Activated T-helper 2 cell treated with anti-CD3 and anti-CD28 coated beads, Interferon-gamma antibody, Interleukin-2, Interleukin-4, amounts not matched to agents 10 μg/mL and 5 μg/mL and 100 μg/mL, durations not matched to agents 14 hours and 24 hours and 36 hours (primary cell): ENCODE results near the gene ABHD14A. TPM values are rescaled to one million over a fixed set of nuclear protein-coding genes. Genes with fewer than 3 reads are reported as not detected.
A peak's percentile ranks its signal among the peaks of the same experiment; 100 is the strongest.

Experiments
- DNase-seq: peaks from one replicate; pipeline ENCODE4 v3.0.0; 2021; ENCODE audit warnings: low spot score
- H3K27ac Mint-ChIP-seq: one replicate; pipeline ENCODE4 v1.8.0; 2021; ENCODE audit warnings: mixed read lengths
- H3K27me3 Mint-ChIP-seq: one replicate; pipeline ENCODE4 v1.8.0; 2021; ENCODE audit warnings: low read depth, mixed read lengths
- H3K36me3 Mint-ChIP-seq: one replicate; pipeline ENCODE4 v1.8.0; 2021; ENCODE audit warnings: low read depth, mixed read lengths
- H3K4me1 Mint-ChIP-seq: one replicate; pipeline ENCODE4 v1.8.0; 2021; ENCODE audit warnings: low read depth, mixed read lengths
- H3K4me3 Mint-ChIP-seq: one replicate; pipeline ENCODE4 v1.8.0; 2021; ENCODE audit warnings: low read depth, mild to moderate bottlenecking, moderate library complexity, mixed read lengths
- H3K9me3 Mint-ChIP-seq: one replicate; pipeline ENCODE4 v1.8.0; 2021; ENCODE audit warnings: mixed read lengths
- intact Hi-C: fragments of 100-400 bp; cut with micrococcal nuclease; formaldehyde crosslinking; loops from one replicate; pipeline ENCODE4 v1.15.1; 2023
- total RNA-seq: library from RNA; stranded (reverse); gene quantifications from 2 replicates; pipeline ENCODE4 v1.2.3, GENCODE V29; 2022

The ABHD14A gene
- total RNA-seq, 1 donor from 2014 or later: 13.5 TPM

- H3K27me3 Mint-ChIP-seq: no peaks in the 10 kb centered on the region
- peaks cover 19% of the 10 kb centered on the region for H3K4me1 Mint-ChIP-seq
- no peak for DNase-seq
- intact Hi-C loops: loop anchor here (2.0 to 5.0 kb wide), 3 partner anchors 51 to 1376 kb away; partner anchors contain the start of genes C3orf18, HEMK1, POC1A and RPL29
- H3K27ac Mint-ChIP-seq: peak overlapping the region; percentile 67
- peaks cover 20% of the 10 kb centered on the region for H3K36me3 Mint-ChIP-seq
- H3K4me3 Mint-ChIP-seq: no peak overlapping the region
- no peaks in the 10 kb centered on the region for H3K9me3 Mint-ChIP-seq
Observed at GRCh38 chr3:51943451-51944391, 31.1 kb upstream of the ABHD14A start.

- H3K9me3 Mint-ChIP-seq: no peaks in the 10 kb centered on the region
- no peak overlapping the region for H3K4me3 Mint-ChIP-seq
- no peaks in the 10 kb centered on the region for H3K27me3 Mint-ChIP-seq
- intact Hi-C loops: loop anchor here (5.0 kb wide), 2 partner anchors 208 to 1377 kb away; partner anchors contain the start of genes C3orf18, HEMK1 and POC1A
- H3K4me1 Mint-ChIP-seq: peaks cover 14% of the 10 kb centered on the region
- no peak for DNase-seq
- peaks cover 15% of the 10 kb centered on the region for H3K36me3 Mint-ChIP-seq
- no peak overlapping the region for H3K27ac Mint-ChIP-seq
Observed at GRCh38 chr3:51944451-51945021, 30.3 kb upstream of the ABHD14A start.

- intact Hi-C loops: no loop called here
- H3K27me3 Mint-ChIP-seq: no peaks in the 10 kb centered on the region
- H3K27ac Mint-ChIP-seq: no peak overlapping the region
- peaks cover 14% of the 10 kb centered on the region for H3K4me1 Mint-ChIP-seq
- H3K4me3 Mint-ChIP-seq: no peak overlapping the region
- no peaks in the 10 kb centered on the region for H3K9me3 Mint-ChIP-seq
- peaks cover 10% of the 10 kb centered on the region for H3K36me3 Mint-ChIP-seq
- DNase-seq: no peak
Observed at GRCh38 chr3:51945031-51945840, 29.6 kb upstream of the ABHD14A start.

GRCh38 chr3:51945926-51946705 is 28.7 kb upstream of the ABHD14A start:
- Mint-ChIP-seq H3K9me3 (no peaks in the 10 kb centered on the region), H3K36me3 (peaks cover 1% of the 10 kb centered on the region), H3K4me3 (no peak overlapping the region), H3K4me1 (peaks cover 6% of the 10 kb centered on the region), H3K27ac (no peak overlapping the region), H3K27me3 (no peaks in the 10 kb centered on the region)
- no peak for DNase-seq
- intact Hi-C loops: no loop called here

DNA sequence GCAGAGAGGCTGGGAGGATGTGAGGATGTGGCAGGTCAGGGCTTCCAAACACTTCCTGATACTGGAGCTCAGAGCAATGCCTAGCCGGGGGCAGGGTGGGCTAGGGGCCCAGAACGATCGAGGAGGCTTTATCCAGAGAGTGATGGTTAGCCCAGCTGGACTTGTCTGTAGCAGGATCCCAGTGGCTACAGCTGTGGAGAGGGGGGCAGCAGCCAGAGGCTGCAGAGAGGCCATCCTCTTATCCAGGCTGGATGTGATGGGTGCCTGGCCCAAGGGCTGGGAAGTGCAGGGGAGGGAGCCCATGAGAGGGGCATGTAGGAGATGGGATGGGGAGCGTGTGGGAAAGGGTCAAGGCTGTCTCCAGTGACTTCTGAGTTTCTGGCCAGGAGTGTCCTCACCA is 28.1 kb upstream of the ABHD14A start:
- Mint-ChIP-seq H3K4me1 (peaks cover 5% of the 10 kb centered on the region), H3K27me3 (no peaks in the 10 kb centered on the region), H3K27ac (no peak overlapping the region), H3K9me3 (no peaks in the 10 kb centered on the region), H3K4me3 (no peak overlapping the region), H3K36me3 (no peaks in the 10 kb centered on the region)
- DNase-seq: no peak
- intact Hi-C loops: no loop called here

- no peak for DNase-seq
- no peak overlapping the region for H3K4me3 Mint-ChIP-seq
- intact Hi-C loops: no loop called here
- H3K36me3 Mint-ChIP-seq: no peaks in the 10 kb centered on the region
- H3K27me3 Mint-ChIP-seq: peaks cover 3% of the 10 kb centered on the region
- no peaks in the 10 kb centered on the region for H3K9me3 Mint-ChIP-seq
- H3K4me1 Mint-ChIP-seq: peaks cover 5% of the 10 kb centered on the region
- no peak overlapping the region for H3K27ac Mint-ChIP-seq
Observed at GRCh38 chr3:51947215-51947900, 27.5 kb upstream of the ABHD14A start.

GRCh38 chr3:51948016-51948580 is 26.8 kb upstream of the ABHD14A start:
- H3K4me3 Mint-ChIP-seq: no peak overlapping the region
- no peaks in the 10 kb centered on the region for H3K9me3 Mint-ChIP-seq
- H3K27me3 Mint-ChIP-seq: peaks cover 4% of the 10 kb centered on the region
- H3K4me1 Mint-ChIP-seq: peaks cover under 1% of the 10 kb centered on the region
- H3K27ac Mint-ChIP-seq: no peak overlapping the region
- intact Hi-C loops: no loop called here
- DNase-seq: no peak
- no peaks in the 10 kb centered on the region for H3K36me3 Mint-ChIP-seq

DNA sequence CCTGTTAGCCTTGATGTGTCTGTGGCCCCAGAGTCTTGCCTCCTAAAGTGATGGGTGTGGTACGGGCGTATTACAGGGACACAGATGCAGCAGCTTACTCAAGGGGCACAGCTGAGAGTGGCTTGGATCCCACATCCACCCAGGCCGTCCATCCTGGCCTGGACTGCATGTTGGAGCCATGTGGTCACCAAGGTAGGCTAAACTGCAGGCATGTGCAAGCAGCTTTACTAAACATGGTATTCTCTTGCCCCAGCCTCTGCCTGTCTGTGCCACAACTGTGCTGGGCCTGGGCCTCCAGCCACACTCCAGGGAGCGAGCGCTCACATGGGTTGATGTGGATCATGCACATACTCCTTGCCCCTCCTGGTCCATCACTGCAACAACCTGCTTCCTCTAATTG is 25.7 kb upstream of the ABHD14A start:
- H3K27ac Mint-ChIP-seq: no peak overlapping the region
- H3K9me3 Mint-ChIP-seq: no peaks in the 10 kb centered on the region
- DNase-seq: no peak
- H3K4me1 Mint-ChIP-seq: no peaks in the 10 kb centered on the region
- peaks cover 15% of the 10 kb centered on the region for H3K27me3 Mint-ChIP-seq
- intact Hi-C loops: no loop called here
- H3K36me3 Mint-ChIP-seq: no peaks in the 10 kb centered on the region
- H3K4me3 Mint-ChIP-seq: no peak overlapping the region

GRCh38 chr3:51950899-51951298 is 24.0 kb upstream of the ABHD14A start:
- no peak overlapping the region for H3K27ac Mint-ChIP-seq
- intact Hi-C loops: no loop called here
- no peaks in the 10 kb centered on the region for H3K4me1 Mint-ChIP-seq
- DNase-seq: no peak
- no peaks in the 10 kb centered on the region for H3K9me3 Mint-ChIP-seq
- no peak overlapping the region for H3K4me3 Mint-ChIP-seq
- H3K27me3 Mint-ChIP-seq: peaks cover 26% of the 10 kb centered on the region
- H3K36me3 Mint-ChIP-seq: no peaks in the 10 kb centered on the region

GRCh38 chr3:51953445-51953844 is 21.4 kb upstream of the ABHD14A start:
- H3K4me3 Mint-ChIP-seq: no peak overlapping the region
- intact Hi-C loops: no loop called here
- no peaks in the 10 kb centered on the region for H3K4me1 Mint-ChIP-seq

GRCh38 chr3:51954105-51954504 is 20.8 kb upstream of the ABHD14A start:
- H3K4me3 Mint-ChIP-seq: no peak overlapping the region
- no peaks in the 10 kb centered on the region for H3K4me1 Mint-ChIP-seq
- intact Hi-C loops: no loop called here

More at GRCh38 chr3:51953445-51953844, 21.4 kb upstream of the ABHD14A start:
- no peaks in the 10 kb centered on the region for H3K36me3 Mint-ChIP-seq
- peaks cover 31% of the 10 kb centered on the region for H3K27me3 Mint-ChIP-seq
- DNase-seq: no peak
- H3K9me3 Mint-ChIP-seq: no peaks in the 10 kb centered on the region
- H3K27ac Mint-ChIP-seq: no peak overlapping the region

More at GRCh38 chr3:51954105-51954504, 20.8 kb upstream of the ABHD14A start:
- no peak overlapping the region for H3K27ac Mint-ChIP-seq
- no peak for DNase-seq
- peaks cover 31% of the 10 kb centered on the region for H3K27me3 Mint-ChIP-seq
- no peaks in the 10 kb centered on the region for H3K9me3 Mint-ChIP-seq
- H3K36me3 Mint-ChIP-seq: no peaks in the 10 kb centered on the region
